Upper lobe of right lung (tissue), 1 donor: Measurements from ENCODE around the gene SPSB1. TPM values are rescaled to one million over a fixed set of nuclear protein-coding genes. Genes with fewer than 3 reads are reported as not detected.

Experiments
- ATAC-seq: fragments of 200-7000 bp; cut with Tn5 transposase; one replicate; pipeline ENCODE4 v1.9.1; 2020; ENCODE audit warnings: mild to moderate bottlenecking, moderate library complexity
- DNase-seq: peaks from one replicate; pipeline ENCODE4 v3.0.0-alpha.2; 2020
- H3K27ac ChIP-seq: fragments of 200-600 bp; one replicate; pipeline ENCODE4 v1.8.0; 2022
- H3K27me3 ChIP-seq: fragments of 200-600 bp; one replicate; pipeline ENCODE4 v1.8.0; 2022; ENCODE audit warnings: mild to moderate bottlenecking
- H3K36me3 ChIP-seq: fragments of 200-600 bp; one replicate; pipeline ENCODE4 v1.8.0; 2022
- H3K4me1 ChIP-seq: fragments of 200-600 bp; one replicate; pipeline ENCODE4 v1.8.0; 2022
- H3K4me3 ChIP-seq: fragments of 200-600 bp; one replicate; pipeline ENCODE4 v1.8.0; 2022; ENCODE audit warnings: mild to moderate bottlenecking
- H3K9me3 ChIP-seq: fragments of 200-600 bp; one replicate; pipeline ENCODE4 v1.8.0; 2022
- intact Hi-C: fragments of 100-400 bp; cut with DNase I; formaldehyde crosslinking; loops from one replicate; pipeline ENCODE4 v1.11.0; 2022
- total RNA-seq: library from RNA; stranded (reverse); fragmentation: NEBNext Ultra II Directional; extraction: Animal tissue kit (Norgen Biotek cat#: 25700); gene quantifications from one replicate; pipeline ENCODE4 v1.2.1, GENCODE V29; 2021
- TF ChIP-seq, protein P1 (sequence below): fragments of 200-600 bp; IDR thresholded peaks from one replicate; pipeline ENCODE4 v1.8.0; 2022; ENCODE audit warnings: antibody characterized with exemption
- donor health status: DM: no; HTN: yes; CAD: no; lungs with severe emphysema.

SPSB1 gene
- total RNA-seq, 1 donor from 2014 or later = 29.0 TPM

DNA sequence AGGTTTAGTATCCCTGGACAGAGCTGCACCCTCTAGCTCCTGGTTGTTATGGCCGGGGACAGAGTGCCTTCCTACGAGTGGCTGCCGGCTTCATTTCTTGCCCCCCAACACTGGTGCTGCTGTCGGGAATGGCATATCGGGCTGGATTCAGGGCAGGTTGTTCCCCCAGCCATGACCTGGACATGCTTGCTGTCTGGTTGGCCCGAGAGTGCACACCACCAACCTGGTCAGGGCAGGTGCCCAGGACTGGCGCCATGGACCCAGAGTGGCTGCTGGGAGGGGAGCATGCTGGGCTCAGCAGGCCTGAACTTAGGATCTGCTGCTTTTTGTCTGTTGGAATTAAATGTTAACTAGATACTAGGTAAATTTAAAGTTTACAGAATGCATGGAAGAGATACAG, 36.4 kb upstream of the SPSB1 start:
- Histone ChIP-seq H3K27me3 (no peaks in the 10 kb centered on the region), H3K4me3 (no peak overlapping the region), H3K27ac (no peak overlapping the region), H3K36me3 (peaks cover 9% of the 10 kb centered on the region), H3K4me1 (peaks cover 1% of the 10 kb centered on the region), H3K9me3 (no peaks in the 10 kb centered on the region)
- TF ChIP-seq, protein P1, sequence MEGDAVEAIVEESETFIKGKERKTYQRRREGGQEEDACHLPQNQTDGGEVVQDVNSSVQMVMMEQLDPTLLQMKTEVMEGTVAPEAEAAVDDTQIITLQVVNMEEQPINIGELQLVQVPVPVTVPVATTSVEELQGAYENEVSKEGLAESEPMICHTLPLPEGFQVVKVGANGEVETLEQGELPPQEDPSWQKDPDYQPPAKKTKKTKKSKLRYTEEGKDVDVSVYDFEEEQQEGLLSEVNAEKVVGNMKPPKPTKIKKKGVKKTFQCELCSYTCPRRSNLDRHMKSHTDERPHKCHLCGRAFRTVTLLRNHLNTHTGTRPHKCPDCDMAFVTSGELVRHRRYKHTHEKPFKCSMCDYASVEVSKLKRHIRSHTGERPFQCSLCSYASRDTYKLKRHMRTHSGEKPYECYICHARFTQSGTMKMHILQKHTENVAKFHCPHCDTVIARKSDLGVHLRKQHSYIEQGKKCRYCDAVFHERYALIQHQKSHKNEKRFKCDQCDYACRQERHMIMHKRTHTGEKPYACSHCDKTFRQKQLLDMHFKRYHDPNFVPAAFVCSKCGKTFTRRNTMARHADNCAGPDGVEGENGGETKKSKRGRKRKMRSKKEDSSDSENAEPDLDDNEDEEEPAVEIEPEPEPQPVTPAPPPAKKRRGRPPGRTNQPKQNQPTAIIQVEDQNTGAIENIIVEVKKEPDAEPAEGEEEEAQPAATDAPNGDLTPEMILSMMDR = no peak
- intact Hi-C loops = no loop called here
- ATAC-seq = no peak
- DNase-seq = no peak

- no peaks in the 10 kb centered on the region for H3K9me3 ChIP-seq
- TF ChIP-seq, protein P1 = no peak
- H3K4me1 ChIP-seq = no peaks in the 10 kb centered on the region
- peak; percentile 60 for DNase-seq
- intact Hi-C loops = no loop called here
- H3K36me3 ChIP-seq = peaks cover 18% of the 10 kb centered on the region
- H3K27me3 ChIP-seq = no peaks in the 10 kb centered on the region
- H3K27ac ChIP-seq = no peak overlapping the region
- H3K4me3 ChIP-seq = no peak overlapping the region
- ATAC-seq = peak; percentile 37
These were observed 34.8 kb upstream of the SPSB1 start for GRCh38 chr1:9257851-9258250.

GRCh38 chr1:9258629-9259028, 34.1 kb upstream of the SPSB1 start:
- Histone ChIP-seq H3K9me3 (no peaks in the 10 kb centered on the region), H3K27me3 (no peaks in the 10 kb centered on the region), H3K36me3 (peaks cover 26% of the 10 kb centered on the region), H3K4me1 (no peaks in the 10 kb centered on the region), H3K27ac (no peak overlapping the region), H3K4me3 (no peak overlapping the region)
- no peak for DNase-seq
- TF ChIP-seq, protein P1 = no peak
- intact Hi-C loops = no loop called here
- ATAC-seq = no peak

DNA sequence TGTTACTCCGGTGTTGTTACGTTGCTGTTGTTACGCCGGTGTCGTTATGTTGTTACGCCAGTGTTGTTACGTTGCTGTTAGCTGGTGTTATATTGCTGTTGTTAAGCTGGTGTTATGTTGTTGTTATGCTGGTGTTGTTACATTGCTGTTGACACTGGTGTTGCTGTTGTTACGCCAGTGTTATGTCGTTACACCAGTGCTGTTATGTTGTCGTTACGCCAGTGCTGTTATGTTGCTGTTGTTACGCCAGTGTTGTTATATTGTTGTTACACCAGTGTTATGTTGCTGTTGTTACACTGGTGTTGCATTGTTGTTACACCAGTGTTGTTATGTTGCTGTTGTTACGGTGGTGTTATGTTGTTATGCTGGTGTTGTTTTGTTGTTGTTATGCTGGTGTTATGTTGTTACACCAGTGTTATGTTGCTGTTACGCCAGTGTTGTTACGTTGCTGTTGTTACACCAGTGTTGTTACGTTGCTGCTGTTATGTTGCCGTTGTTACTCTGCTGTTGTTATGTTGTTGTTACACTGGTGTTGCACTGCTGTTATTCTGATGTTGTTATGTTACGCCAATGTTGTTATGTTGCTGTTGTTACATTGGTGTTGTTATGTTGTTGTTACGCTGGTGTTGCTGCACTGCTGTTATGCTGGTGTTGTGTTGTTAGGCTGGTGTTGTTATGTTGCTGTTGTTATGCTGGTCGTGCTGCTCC, 32.5 kb upstream of the SPSB1 start:
- no peak overlapping the region for H3K4me3 ChIP-seq
- DNase-seq (no peak), ATAC-seq (no peak)
- peaks cover 42% of the 10 kb centered on the region for H3K36me3 ChIP-seq
- no peak overlapping the region for H3K27ac ChIP-seq
- intact Hi-C loops = no loop called here
- no peaks in the 10 kb centered on the region for H3K4me1 ChIP-seq
- H3K9me3 ChIP-seq = no peaks in the 10 kb centered on the region
- H3K27me3 ChIP-seq = no peaks in the 10 kb centered on the region
- TF ChIP-seq, protein P1 = no peak

- ATAC-seq (no peak), DNase-seq (peak; percentile 35)
- no peak overlapping the region for H3K27ac ChIP-seq
- TF ChIP-seq, protein P1 = no peak
- no peaks in the 10 kb centered on the region for H3K9me3 ChIP-seq
- H3K4me3 ChIP-seq = no peak overlapping the region
- intact Hi-C loops = no loop called here
- H3K36me3 ChIP-seq = peaks cover 41% of the 10 kb centered on the region
- no peaks in the 10 kb centered on the region for H3K27me3 ChIP-seq
- no peaks in the 10 kb centered on the region for H3K4me1 ChIP-seq
These were observed 31.2 kb upstream of the SPSB1 start for GRCh38 chr1:9261496-9261895.
